COLO668 (cell line): Measurements from ENCODE around the gene NUP210.
A peak's percentile ranks its signal among the peaks of the same experiment; 100 is the strongest.
"Not testable (repeated sequence)": the region's sequence is repeated elsewhere in the genome, so short reads cannot be mapped to it uniquely, and the experiment has no call there.

Experiments
- DNase-seq: peaks from one replicate; lab custom pipeline; 2025; ENCODE audit not compliant: unreplicated experiment; lab: John Stamatoyannopoulos, UW

The NUP210 gene

DNA sequence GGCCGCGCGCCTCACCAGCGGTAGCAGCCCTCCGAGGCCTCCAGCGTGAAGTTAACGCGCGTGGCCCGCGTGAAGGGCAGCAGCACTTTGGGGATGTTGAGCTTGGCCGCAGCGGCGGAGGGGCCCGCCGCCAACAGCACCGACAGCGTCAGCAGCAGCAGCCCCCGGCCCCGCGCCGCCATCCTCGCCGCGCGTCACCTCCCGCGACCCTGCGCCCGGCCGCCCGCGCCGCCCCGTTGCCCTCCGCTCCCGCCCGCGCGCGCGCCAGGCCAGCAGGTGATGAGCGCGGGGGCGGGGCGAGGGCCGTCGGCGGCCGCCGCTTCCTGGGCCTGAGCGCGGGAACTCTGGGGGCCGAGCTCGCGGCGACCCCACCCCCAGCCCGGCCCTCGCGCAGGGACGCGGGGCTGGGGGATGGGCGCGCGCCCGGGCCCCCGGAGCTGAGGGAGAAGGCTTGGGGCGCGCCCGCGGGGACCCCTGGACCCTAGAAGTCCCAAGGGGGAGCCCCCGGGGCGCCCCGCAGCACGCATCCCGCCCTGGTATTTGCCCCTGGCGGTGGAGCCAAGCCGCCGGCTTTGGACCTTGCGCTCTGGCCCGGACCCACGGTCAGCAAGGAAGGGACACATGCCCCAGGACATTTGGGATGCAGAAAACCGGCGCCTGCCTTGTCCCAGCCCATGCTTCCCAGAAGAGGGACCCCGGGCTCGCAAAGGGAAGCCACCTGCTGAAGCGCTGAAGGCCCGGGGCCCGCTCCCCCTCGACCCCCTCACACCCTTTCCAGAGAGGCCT lies at the start of gene NUP210:
TSS of gene NUP210 (minus strand) at position 278 of the 786 bp plus-strand sequence. CDS start at position 182, 96 bp downstream.
- DNase-seq: peak; percentile 88

DNA sequence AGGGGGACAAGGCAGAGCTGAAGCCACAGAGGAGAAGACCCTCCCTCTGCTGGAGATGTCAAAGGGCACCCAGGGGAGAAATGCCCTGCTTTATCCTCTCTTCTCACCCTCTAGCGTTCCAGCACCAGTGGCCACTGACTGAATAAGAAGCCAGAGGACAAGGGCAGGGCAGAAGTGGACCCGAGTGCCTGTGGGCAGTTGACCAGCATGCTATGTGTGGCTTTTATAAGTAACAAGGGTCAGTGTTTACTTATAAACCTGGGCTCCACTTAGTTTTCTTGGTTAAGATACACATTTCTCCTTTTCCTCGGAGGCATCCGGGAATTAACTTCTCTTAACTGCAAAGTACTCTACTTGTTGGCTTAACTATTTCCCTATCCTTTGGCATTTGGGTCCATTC lies 46.7 kb upstream of the NUP210 start:
- DNase-seq: no peak

DNA sequence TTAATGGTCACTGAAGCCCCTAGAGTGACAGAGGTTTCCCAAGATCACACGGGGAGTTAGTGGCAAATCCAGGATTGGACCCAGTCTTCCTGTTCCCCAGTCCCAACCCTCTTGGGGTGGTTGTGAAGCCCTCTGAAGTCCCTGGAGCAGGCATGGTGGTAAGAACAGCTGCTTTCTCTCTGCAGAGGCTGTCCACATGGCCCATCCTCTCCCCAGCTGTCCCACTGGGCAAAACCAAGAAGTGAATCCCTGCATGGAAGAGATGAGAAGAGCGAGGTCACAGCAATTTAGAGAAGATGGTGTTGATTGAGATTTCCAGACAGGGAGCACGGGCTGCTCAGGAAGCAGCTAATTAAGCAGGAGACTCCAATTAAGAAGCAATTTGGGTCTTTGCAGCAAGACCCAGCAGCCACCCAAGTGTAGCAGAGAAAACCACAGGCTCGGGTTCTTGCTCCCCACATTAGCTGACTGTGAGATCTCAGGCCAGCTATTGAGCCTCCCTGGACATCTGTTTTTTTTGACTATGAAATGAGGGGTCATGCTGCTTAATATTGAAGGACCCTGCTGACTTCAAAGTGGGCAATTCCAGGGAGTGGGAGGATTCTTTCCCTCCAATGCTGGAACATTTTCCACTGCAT lies 45.2 kb upstream of the NUP210 start:
- no peak for DNase-seq

DNA sequence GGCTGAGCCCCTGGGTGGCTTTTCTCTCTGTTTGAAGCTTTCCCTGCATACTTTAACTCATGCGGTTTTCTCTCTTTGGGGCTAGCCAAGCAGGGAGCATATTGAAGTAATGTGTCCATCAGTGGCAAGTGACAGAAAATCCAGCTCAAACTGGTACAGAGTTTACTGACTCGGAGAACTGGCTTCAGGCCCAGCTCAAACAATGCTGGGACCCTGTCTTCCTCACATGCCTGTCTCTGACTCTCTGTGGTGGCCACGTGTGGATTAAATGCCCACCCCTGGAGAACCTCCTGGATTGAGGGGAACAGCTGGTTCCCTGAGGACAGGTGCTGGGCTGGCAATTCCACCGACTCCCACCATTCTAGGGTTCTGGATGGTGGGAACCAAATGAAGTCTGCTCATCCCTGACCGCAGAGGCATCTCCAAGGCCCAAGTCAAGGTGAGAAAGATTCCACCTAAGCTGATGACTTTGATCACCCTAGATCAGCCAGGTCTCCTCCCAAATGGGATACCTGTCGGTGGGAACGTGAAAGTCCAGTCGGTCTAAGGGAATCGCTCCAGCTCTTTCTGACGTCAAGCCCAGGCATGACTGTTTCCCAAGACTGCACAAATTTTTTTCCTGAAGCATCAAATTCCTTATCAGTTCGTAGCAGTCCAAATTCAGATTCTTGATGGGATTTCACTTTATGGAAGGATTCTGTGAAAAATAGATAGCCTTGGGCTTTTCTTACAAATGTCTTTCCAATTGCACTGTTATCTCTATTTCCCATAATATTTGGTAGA lies 43.7 kb upstream of the NUP210 start:
- no peak for DNase-seq

DNA sequence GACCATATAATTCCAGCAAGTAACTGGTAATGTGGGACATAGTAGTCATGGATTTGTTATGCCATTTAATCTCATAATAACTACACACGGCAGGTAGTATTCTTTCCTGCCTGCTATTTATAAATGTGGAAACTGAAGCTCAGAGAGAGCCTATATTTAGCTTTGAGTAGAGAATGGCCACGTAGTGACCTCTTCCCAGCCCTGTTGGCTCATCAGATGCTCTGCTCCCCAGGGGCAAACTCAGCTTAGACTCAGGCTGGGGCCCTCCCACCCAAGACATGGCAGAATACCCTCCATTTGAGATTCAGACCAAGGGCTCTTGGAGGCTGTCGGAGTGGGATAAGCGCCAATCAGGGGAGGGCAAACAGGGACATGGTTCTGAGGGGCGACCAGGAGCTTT lies 42.7 kb upstream of the NUP210 start:
- DNase-seq: no peak

DNA sequence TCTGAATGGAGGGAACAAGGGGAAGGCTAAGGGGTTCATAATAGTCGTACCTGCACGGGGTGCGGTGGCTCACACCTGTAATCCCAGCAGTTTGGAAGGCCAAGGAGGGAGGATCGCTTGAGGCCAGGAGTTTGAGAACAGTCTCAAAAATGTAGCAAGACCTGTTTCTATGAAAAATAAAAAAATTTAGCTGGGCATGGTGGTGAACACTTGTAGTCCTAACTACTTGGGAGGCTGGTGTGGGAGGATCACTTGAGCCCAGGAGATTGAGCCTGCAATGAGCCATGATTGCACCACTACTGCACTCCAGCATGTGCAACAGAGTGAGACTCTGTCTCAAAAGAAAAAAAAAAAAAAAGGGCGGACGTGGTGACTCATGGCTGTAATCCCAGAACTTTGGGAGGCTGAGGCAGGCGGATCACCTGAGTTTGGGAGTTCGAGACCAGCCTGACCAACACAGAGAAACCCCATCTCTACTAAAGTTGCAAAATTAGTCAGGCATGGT lies 42.1 kb upstream of the NUP210 start:
- no peak for DNase-seq

DNA sequence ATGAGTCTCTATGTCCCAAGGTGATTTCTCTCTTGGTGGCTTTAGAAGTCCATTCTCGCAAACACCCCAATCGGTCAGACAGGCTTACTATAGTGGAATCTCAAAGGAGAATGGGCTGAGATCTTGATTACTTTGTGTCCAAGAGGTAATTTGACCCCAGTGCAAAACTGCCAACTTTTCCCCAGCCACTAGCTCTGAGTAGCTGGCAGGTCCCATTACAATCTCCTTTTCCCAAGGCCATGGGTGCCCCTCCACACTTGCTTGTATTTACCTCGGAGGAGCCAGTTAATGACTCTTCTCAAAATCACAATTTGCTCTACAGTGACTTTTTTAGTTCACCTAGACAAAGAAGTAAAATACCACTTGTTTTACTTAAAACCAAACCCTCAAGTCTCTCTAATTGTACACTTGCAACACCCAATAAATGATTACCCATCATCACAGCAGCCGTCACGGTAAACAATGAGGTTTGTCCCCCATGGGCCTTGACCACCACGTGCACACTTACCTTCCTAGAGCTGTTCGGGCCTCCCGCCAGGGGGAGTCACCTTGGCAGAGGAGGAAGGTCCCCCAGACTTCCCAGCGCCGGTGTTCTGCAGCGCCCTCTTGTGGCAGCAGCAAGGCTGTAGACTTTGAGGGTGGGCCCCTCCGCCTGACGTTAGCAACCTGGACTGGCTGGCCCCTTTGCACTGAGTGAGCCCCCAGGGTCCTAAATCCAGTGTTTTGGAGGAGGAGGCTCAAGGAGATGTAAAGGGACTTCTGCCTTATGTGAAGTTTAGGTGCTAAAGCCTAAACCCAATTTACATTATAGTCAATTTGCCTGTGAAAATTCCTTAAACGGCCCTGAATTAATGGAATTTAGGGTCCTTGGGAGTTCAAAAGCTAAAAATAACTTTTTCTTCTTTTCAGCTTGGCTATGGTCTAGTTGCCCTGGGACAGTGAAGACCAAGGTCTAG lies 41.3 kb upstream of the NUP210 start:
- peak; percentile 76 for DNase-seq

DNA sequence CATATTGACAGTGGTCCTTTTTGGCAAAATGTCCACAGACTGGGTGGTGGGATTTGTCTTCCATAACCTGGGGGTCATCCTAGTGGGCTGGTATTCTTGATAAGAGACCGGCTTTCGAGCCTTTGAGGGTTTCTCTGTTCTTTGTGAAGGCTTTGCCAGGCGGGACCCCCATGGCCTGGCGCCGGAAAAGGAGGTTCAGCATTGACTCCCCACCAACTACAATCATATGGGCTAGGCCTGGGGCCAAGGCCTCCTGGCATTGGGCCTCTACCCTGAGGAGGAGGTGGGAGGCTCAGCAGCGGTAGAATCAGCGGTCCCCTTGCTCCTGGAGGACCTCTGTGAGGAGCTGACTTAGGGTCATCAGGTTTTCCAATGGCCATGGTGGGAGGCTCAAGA lies 40.2 kb upstream of the NUP210 start:
- DNase-seq: no peak

DNA sequence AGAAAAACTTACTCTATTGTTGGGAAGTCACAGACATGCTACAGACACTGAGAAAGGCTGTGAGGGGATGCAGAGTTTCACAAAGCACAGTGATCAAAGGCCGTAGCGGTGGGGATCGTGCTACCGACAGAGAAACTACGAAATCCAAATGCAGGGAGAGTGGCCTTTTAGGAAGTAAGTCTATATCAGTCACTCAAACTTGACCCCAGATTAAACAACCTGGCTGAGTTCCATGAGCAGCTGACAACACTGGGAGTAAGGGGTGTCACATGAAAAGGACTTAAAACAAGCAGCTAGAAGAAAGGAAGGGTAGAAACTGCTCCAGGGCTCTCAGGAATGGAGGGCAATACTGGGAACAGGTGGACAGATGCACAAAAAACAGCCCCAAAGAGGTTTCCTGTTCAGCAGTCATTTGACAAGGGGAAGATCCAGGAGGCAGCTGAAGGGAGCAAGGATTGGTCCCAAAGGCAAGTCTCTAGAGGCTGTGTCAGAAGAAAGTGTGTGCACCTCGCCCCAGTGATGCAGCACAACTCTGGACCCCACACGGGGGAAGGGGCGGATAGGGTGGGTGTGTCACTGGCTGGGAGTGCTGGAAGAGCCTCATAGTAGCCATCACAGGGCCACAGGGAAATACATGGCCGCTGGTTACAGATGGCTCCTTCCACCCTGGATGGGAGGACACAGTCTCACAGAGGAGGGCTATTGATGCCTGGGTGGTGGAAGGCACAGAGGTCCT lies 39.7 kb upstream of the NUP210 start:
- no peak for DNase-seq

DNA sequence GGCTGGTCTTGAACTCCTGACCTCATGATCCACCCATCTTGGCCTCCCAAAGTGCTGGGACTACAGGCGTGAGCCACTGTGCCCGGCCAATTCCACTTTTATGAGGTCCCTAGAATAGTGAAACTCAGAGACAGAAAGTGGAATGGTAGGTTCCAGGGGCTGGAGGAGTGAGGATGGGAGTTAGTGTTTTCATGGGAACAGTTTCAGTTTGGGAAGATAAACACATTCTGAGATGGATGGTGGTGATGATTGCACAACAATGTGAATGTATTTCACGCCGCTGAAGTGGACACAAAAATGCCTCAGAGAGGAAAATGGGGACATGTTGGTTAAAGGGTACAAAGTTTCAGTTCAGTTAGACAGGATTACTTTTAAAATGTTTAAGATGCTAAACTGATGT lies 37.5 kb upstream of the NUP210 start:
- no peak for DNase-seq

DNA sequence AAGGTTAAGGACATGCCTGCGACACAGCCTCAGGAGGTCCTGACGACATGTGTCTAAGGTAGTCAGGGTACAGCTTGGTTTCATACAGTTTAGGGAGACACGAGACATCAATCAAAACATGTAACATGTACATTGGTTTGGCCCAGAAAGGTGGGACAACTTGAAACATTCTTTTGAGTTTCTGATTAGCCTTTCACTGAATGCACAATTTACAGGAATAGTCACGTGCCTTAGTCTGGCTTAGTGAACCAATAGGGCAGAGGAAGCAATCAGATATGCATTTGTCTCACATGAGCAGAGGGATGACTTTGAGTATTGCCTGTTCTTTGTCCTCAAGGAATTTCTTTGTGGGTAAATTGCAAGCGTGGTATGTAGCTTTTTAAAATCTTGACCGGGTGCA lies 35.5 kb upstream of the NUP210 start:
- no peak for DNase-seq

DNA sequence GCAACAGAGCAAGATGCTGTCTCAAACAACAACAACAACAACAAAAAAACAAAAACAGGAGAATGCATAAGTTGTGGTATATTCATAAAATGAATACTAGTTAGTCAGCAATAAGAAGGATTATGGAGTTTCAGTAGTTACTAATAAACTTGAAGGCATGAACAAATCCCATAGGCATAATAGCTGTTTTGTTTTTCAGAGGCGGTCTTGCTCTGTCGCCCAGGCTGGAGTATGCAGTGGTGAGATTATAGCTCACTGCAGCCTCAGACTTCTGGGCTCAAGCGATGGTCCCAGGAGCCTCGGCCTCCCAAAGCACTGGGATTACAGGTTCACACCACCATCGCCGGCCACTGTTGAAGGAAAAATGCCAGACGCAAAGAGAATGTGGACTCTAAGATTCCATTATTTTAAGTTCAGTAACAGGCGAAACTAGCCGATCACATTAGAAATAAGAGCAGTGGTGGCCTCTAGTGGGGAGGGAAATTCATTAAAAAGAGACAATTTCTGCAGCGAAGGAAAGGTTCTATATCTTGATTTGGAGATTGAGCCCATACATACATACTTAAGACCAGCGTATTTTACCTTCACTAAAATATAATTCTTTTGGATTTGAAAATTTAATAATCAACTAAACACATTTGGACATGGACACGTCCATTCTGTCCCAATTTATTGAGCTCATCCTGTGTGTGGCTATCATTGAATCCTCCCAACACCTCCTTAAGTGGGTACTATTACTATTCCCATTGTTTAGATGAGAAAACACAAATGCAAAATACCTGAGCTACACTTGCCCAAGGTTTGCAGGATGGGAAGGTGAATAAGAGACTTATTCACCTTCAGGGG lies 32.6 kb upstream of the NUP210 start:
- DNase-seq: no peak

DNA sequence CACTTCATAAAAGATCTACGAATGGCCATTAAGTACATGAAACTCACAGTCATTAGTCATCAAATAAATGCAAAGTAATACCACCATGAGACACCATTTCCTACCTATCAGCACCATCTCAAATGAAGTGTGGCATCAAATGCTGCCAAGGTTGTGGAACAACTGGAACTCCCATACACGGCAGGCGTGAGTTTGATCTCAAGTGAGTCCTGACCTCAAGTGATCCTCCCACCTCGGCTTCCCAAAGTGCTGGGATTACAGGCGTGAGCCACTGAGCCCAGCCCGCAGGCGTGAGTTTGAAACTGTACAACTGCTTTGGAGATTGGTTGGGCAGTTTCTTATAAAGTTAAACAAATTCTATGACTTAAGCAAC lies 31.2 kb upstream of the NUP210 start:
- DNase-seq: peak; percentile 22

DNA sequence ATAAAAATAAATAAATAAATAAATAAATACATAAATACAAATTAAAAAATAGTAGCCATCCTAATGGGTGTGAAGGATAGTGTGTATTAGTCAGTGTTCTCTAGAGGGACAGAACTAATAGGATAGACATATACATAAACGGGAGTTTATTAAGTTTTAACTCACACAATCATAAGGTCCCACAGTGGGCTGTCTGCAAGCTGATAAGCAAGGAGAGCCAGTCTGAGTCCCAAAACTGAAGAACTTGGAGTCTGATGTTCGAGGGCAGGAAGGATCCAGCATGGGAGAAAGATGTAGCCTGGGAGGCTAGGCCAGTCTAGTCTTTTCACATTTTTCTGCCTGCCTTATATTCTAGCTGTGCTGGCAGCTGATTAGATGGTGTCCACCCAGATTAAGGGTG lies 22.8 kb upstream of the NUP210 start:
- DNase-seq: not testable (repeated sequence)

DNA sequence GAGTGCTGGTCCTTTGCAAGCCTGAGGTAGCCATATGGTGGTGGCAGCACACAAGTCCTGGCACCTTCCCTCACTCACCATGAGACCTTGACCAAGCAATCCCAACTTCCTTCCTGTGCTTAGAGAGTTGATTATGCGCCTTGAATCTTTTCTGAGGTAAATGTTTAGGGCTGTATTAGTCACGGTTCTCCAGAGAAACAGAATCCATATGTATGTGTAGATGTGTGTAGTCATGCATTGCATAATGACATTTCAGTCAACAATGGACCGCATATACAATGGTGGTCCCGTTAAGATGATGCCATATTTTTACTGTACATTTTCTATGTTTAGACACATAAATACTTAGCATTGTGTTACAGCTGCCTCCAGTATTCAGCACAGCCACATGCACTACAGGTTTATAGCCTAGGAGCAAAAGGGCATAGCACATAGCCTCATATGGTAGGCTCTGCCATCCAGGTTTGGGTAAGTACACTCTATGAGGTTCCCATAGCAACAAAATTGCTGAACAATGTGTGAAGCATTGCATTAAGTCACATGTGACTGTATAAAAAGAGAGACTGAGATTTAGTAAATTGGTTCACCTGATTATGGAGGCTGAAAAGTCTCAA lies 20.2 kb upstream of the NUP210 start:
- no peak for DNase-seq

DNA sequence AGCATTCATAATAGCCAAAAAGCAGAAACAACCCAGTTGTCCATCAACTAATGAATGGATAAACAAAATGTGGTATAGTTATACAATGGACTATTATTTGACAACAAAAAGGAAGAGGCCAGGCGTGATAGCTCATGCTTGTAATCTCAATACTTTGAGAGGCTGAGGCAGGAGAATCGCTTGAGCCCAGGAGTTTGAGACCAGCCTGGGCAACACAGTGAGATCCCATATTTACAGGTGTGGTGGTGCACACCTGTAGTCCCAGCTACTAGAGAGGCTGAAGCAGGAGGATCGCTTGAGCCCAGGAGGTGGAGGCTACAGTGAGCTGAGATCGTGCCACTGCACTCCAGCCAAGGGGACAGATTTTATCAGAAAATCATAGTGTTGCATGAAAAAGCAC lies 16.1 kb upstream of the NUP210 start:
- not testable (repeated sequence) for DNase-seq

DNA sequence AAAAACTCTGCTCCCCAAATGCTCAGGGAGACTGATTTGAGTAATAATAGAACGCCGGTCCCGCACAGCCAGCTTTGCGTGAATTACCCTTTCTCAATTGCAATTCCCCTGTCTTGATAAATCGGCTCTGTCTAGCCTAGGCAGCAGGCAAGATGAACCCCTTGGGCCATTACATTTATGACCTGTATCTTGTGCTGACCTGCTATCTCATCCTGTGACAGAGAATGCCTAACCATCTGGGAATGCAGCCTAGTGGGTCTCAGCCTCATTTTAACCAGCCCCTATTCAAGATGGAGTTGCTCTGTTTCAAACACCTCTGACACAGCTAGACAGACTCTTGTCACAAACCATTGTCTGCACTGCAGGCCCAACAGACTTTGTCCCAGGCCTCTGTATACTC lies 13.8 kb upstream of the NUP210 start:
- no peak for DNase-seq

DNA sequence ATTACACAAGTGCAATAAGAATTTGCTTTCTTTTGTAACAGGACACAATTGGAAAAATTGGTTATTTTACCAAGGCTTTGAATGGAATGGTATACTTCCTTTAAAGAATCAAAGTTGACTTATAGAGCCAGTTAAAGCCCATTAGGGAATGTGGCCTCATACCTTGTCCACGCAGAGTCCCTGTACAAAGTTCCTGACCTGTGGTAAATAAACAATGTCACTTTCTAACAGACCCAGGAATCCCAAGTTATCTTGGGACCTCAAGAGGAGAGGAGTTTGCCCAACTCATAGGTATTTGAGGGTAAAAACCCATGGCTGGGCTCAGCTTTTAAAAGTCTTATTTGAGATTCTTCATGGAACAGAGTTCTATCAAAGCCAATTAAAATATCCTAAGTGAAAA lies 12.0 kb upstream of the NUP210 start:
- no peak for DNase-seq

DNA sequence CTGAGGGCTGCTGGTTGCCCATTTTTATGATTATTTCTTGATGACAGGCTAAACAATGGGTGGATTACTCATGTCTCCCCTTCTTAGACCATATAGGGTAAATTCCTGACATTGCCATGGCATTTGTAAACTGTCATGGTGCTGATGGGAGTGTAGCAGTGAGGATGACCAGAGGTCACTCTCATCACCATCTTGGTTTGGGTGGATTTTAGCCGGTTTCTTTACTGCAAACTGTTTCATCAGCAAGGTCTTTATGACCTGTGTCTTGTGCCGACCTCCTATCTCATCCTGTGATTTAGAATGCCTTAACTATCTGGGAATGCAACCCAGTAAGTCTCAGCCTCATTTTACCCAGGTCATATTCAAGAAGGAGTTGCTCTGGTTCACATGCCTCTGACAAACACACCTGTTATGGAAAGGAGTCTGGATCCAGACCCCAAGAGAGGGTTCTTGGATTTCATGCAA lies 10.3 kb upstream of the NUP210 start:
- DNase-seq: not testable (repeated sequence)
